GM18526 (cell line): ENCODE data around the gene ZNF862.

Experiments
- POLR2A ChIP-seq: IDR thresholded peaks from 3 replicates; pipeline ENCODE4 v1.6.1; 2011; ENCODE audit not compliant: insufficient read length; ENCODE audit errors: extremely low read depth

ZNF862 gene

DNA sequence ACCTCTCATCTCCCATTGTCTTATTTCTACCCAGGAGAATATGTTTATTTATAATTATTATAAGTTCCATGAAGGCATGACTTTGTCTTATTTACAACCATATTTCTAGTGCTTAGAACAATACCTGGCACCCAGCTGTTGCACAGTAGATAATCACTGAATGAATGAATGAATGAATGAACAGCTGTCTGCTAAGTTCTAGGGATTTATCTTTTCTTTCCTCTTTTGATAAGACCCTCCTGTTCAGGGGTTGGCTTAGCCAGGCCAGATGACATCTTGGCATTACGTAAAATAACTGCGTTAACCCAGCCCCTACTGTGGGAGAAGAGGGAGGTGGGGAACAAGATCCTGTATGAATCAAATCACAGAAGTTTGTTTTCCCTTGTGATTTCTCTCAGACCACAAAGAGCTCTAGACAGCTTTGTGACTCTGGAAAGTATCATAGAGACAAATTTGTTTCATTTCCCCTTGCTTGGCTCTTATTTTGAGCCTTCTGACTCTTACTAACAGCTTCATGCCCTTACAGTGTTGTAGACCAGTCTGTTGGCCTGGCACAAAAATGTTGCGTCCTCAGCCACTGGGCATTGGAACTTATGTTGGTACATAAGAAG lies 8.4 kb downstream of the ZNF862 start:
- TF ChIP-seq POLR2A: no peak

GRCh38 chr7:149849174-149849573 lies 11.0 kb downstream of the ZNF862 start:
- TF ChIP-seq POLR2A: no peak

DNA sequence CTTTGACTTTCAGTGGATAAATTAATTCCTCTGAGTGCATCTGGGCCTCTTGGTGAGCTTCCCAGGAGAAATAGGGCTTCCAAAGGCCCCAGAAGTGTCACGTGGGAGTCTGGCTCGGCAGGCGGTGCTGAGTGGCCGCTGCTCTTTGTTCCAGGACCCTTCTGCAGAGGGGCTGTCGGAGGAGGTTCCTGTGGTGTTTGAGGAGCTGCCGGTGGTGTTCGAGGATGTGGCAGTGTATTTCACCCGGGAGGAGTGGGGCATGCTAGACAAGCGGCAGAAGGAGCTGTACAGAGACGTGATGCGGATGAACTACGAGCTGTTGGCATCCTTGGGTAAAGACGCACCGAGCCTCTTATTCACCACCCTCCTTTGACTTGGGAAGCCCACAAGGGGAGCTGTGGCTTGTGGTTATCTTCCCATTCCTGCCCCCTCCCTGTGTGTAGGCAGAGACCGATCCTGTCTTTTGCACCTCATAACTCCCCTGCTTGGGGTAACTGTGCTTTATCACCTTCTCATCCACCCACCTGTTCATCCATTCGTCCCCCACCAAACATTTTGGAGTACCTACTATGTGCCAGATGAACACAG lies 11.9 kb downstream of the ZNF862 start:
- TF ChIP-seq POLR2A: no peak

DNA sequence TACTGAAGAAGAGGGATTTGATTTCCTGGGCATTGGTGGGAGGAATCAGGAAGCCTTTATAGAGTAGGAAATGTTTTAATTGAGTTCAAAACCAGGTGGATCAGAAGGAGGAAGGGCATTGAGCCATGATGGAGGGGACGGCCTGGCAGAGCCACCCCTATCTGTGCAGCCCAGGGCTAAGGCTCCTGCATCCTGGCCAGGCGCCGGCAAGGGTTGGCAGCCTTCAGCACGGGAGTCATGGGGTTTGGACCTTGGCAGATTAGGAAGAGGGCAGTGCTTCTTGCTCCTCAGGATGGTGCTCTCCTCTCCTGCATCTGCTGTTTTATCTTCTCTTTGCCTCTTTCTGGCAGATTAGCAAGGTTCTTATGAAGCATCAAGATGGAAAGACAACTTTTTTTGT lies 12.5 kb downstream of the ZNF862 start:
- TF ChIP-seq POLR2A: no peak

- no peak for TF ChIP-seq POLR2A
Measured at GRCh38 chr7:149851449-149851848, 13.3 kb downstream of the ZNF862 start.

DNA sequence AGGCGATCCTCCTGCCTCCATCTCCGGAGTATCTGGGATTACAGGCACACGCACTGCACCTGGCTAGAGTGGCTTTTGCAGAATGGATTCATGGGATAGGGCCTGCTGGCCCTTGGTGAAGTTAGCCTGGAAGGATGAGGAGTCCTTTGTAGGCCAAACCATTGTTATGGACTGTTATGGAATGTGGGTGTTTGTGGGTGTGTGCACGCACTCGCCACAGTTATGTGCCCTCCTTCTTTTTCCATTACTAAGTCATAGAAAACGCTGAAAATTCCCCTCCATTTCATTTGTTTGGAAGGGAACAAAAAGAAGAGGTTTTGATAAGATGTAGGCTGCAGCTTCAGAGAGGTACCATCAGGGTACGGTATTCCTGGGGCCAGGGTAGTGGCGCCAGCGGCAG lies 15.0 kb downstream of the ZNF862 start:
- no peak for TF ChIP-seq POLR2A

DNA sequence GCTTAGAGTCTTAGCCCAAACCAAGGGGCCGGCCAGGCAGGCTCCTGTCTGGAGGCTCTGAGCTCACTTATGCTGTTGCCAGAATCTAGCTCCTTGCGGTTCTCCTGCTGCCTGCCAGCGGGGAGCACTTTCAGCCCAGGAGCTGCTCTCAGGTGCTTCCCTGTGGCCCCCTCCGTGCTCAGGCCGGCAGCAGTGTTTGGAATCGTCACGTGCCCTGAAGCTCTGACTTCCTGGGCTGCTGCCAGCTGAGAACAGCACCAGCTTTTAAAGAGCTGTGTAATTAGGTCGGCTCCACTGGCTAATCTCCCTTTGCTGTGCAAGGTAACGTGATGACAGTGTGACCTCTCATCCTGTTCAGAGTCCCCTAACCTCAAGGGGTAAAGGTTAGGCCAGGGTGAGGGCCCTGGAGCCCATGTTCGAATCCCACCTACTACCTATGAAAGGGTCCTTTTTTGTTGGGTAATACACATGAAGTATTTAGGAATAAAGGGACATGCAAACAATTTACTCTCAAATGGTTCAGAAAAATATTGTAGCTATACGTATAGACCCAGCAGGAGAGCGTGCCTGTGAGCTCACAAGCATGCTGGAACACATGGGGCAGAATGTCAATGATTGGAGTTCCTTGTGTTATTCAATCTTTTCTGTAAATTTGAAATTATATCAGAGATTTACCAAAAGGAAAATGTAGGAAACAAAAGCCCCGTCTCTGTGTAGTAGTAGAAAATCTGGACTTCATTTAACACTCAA lies 16.6 kb downstream of the ZNF862 start:
- no peak for TF ChIP-seq POLR2A

- TF ChIP-seq POLR2A: no peak
Measured at GRCh38 chr7:149855361-149856305, 17.5 kb downstream of the ZNF862 start.

DNA sequence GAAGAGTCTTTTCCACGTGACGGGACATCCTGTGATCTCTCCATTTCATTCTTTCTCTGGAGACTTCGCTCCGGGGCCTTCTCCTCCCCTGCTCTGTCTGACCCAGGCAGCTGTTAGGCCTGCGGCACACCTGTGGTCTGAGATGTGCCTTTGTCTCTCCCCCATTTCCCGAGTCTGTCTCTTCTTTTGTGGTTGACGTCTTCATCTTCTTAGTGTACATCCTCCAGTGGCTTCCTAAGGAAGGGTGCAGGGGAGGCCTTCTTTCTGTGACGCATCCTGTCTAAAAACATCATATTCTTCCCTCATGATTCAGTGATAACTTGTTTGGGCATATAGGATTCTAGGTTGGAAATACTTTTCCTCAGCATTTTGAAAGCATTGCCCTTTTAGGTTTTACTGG lies 18.4 kb downstream of the ZNF862 start:
- TF ChIP-seq POLR2A: no peak

DNA sequence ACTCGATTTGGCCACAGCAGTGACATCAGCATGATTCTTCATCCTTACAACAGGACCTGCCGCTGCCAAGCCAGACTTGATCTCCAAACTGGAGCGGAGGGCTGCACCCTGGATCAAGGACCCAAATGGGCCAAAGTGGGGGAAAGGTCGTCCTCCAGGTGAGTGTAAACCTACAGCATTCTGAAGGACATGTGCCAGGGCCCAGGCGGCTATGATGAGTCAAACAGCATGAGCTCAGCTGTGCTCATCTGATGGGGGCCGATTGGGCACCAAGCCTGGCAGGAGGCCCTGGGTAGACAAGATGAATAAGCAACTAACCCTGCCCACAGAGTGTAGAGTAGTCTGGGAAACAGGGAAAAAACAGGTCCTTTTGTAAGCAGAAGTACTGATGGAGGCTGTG lies 21.2 kb downstream of the ZNF862 start:
- TF ChIP-seq POLR2A: no peak

GRCh38 chr7:149859876-149860275 lies 21.7 kb downstream of the ZNF862 start:
- TF ChIP-seq POLR2A: no peak

- TF ChIP-seq POLR2A: no peak
Measured at GRCh38 chr7:149860821-149861727, 22.9 kb downstream of the ZNF862 start.

- no peak for TF ChIP-seq POLR2A
Measured at GRCh38 chr7:149861728-149862045, 23.5 kb downstream of the ZNF862 start.

DNA sequence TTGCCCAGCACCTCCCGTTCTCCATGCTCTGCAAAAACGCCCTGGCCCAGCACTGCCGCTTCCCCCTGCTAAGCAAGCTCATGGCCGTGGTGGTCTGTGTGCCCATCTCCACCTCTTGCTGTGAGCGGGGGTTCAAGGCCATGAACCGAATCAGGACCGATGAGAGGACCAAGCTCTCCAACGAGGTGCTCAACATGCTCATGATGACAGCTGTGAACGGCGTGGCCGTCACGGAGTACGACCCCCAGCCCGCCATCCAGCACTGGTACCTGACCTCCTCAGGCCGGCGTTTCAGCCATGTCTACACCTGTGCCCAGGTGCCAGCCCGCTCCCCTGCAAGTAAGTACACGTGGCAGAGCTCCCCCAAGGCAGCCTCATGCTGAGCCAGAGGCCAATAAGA lies 24.0 kb downstream of the ZNF862 start:
- TF ChIP-seq POLR2A: no peak

DNA sequence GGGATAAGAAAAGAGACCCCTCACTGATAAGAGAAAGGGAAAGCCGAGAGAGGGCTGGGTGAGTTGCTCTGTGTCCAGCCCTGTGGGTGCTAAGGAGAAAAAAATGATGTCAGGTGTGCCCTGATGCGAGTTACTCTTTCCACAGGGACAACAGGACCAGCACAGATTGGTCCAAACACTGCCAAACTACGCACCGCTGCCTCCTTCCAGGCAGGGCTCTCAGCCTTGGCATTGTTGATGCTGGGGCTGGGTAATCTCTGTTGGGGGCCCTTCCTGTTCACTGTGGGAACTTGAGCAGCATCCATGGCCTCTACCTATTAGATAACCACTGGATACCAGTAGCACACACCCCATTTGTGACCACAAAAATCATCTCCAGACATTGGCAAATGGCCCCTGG lies 25.3 kb downstream of the ZNF862 start:
- no peak for TF ChIP-seq POLR2A
